ENCODE measurements around the gene ARPP21. TPM values are rescaled to one million over a fixed set of nuclear protein-coding genes. Genes with fewer than 3 reads are reported as not detected.

Gene ARPP21
- total RNA-seq, 1 experiment from 2014 or later: not detected

DNA sequence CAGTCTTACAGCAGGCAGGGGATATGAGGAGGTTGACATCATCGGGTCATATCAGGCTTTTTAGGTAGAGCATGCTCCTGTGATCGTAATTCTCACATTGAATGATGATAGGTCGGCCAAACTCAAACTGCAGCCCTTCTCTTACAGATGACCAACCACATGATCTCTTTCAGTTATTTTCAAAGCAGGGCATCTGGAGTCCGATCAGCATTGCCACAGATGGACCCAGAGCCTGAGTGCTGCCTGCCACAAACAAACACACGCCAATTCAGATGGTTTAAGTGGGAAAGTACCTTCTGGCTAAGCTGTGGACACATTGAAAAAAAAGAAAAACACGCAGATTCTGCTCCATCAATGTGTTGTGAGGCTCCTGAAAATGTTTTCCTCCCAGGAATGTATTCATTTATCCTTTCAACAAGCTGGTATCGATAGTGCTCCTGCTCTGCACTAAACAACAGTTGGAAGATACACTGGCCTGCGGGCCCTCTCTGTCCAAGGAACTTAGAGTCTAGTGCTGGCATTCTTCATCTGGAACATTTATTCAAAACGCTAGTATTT lies 31.2 kb downstream of the ARPP21 start:
- in situ Hi-C loops (cut with HindIII; ENCODE audit: low sequenced_read_pairs): no loop called here
- DNase-seq (ENCODE audit: low spot score): peak; percentile 91

DNA sequence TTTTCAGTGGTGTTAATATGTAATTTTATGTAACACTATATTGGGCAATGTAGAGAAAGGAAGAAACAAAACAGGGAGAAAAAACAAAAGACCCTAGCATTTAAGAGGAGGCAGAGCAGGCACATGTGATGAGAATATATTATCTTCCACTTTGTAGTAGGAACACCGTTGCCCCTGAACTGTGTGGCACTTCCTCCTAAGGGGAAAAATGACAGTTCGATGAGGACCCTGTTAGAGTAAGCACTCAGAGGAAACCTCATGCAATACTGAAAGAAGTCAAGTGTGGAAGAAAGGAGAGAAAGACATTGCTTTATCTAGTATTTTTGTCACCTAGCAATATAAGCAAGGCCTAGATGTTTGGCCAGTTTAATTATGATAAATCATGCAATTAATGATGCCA lies 32.2 kb downstream of the ARPP21 start:
- DNase-seq (ENCODE audit: low spot score): no peak
- in situ Hi-C loops (cut with HindIII; ENCODE audit: low sequenced_read_pairs): no loop called here

DNA sequence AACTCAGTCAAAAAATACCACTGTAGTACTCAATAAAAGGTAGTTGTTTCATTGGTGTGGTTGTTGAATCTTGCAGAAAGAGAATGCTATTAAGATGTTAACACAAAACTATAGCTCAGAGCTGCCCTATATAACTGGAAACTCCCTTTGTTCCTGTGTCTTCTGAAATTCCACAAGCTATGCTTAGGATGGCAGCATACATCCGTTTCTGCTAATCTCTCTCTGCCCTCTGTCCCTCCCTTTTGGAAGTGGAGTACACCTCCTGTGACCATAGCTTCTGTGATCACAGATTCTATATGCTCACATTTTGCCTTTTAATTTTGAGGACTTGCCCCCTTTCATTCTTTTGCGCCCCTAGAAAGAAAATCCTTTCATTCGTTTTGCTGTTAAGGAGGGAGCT lies 33.7 kb downstream of the ARPP21 start:
- peak; percentile 77 for DNase-seq (ENCODE audit: low spot score)
- in situ Hi-C loops (cut with HindIII; ENCODE audit: low sequenced_read_pairs): no loop called here

DNA sequence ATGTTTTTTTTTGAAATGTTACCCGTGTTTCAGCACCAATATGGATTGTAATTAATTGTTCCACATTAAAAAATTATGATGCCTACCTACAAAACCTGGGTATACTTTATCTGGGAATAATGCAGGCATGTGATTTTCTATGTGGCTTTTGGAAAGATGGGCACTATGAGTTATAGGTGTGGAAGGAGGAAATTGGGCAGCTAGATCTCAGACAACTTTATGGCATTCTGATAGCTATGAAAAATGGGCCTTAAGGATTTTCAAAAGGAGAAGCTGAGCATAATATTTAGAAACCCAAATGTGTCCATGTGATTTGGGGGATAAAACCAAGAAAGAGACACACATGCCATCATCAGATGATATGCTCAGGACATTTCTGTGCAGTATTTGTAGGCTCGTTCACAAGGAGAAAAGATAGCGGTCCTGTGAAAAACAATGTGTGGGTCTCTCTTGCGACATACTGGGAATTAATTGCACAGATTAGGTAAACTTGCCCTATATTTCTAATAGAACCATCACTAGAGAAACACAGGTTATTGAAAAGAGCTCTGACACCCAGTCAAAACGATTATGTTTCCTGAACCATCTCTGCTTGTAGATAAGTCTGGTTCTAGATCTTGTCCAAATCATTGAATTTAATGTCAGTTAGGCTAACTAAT lies 35.3 kb downstream of the ARPP21 start:
- in situ Hi-C loops (cut with HindIII; ENCODE audit: low sequenced_read_pairs): no loop called here
- DNase-seq (ENCODE audit: low spot score): no peak

DNA sequence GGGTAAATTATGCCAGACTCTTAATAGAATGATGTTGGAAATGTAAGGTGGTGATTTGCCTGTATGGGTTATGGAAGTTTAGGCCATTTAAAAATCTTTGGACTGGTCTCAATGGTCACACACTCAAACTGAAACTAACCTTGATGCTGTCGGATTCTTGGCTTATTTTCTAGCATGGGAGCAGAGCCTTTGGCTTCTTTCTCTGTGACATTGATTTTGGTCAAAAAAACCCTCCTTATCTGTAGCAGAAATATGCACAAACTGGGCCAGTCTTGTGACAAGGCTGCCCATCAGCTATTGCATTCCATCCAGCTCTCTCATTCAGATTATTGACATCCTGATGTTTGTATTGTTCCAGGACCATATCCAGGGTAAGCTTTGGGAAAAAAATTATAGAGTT lies 35.9 kb downstream of the ARPP21 start:
- in situ Hi-C loops (cut with HindIII; ENCODE audit: low sequenced_read_pairs): no loop called here
- DNase-seq (ENCODE audit: low spot score): peak; percentile 55

DNA sequence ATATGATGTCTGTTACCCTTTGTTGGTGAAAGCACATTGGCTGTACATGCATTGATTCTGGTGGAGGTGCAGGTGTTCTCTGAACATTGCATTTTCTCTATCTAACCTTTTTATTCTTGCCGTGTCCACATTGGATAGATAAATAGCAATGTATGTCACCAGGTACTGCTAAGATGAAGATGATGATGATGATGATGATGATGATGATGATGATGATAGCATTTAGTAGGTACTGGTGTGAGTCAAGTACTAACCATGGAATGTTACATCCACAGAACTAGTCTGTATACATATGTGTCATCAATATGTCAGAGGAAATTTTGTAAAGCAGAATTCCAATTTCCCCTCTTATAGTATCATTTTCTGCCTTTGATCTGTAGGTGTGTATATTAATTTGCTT lies 36.3 kb downstream of the ARPP21 start:
- no peak for DNase-seq (ENCODE audit: low spot score)
- in situ Hi-C loops (cut with HindIII; ENCODE audit: low sequenced_read_pairs): no loop called here

DNA sequence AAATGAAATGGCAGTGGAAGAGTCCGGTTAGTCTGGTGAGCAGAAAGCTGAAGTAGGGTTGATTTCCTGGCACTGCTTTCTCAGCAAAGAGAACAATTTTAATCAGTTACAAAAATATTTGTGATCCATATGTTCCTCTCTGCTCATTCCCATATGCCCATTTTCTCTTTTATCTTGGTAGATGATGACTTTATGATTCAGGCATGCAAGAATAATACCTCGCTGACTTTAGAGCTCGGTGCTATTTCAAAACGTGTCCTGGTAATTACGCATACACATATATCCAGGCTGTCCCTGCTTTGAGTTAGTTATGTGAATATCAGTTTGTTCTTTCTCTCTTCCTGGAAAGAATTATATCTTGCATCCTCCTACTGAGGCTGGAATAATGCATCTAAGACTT lies 38.5 kb downstream of the ARPP21 start:
- in situ Hi-C loops (cut with HindIII; ENCODE audit: low sequenced_read_pairs): no loop called here
- peak; percentile 69 for DNase-seq (ENCODE audit: low spot score)

DNA sequence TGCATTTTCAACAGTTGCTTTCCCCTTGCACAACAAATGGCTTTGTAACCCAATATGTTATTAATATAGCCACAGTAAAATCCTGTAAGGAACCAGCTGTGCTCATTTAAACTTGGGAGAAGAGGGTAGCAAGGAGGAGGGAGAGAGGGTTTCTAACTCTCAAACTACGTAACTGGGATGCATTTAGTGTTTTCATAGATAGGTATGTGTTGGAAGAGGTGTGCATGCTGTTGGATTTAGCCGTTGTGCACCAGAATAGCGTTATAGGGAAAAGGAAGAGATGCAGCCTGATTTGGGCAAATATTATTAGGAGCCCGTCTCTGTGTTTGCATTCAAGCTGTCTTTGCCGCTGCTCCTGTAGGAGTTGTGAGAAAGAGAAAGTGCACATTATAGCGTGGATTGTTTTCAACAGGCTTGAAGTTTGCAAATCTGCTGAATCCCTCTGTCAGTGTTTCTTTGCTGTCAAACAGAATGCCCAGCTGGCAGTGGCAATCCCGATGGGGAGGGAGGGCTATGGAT lies 39.4 kb downstream of the ARPP21 start:
- in situ Hi-C loops (cut with HindIII; ENCODE audit: low sequenced_read_pairs): no loop called here

DNA sequence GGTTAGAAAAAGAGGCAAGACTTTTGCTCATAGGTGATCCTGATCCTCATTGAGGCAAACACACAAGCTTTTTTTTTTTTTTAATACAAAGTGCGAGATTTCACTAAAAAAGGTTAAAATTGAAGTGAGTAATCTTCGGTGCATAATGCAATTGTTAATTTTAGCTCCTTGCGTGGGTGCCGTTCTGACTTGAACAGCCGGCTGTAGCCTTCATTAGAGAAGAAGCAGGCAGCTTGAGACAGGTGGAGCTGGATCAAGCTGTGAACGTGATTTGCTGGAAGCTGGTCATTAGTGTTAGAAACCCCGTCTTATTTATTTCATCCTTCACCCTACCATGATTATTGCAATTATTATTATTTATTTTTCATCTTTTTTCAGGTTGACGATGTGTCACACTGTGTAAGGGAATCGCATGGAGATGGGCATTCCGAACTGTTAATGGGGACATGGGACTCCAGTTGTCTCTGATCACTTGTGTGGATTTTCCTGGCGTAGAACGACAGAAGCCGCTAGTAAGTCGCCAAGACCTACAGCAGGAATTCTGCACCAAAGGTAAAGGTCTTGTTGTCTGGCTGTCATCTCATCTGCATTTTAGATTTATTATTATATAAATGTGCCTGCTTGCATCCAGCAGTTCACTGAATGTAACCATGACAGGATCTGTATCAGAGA lies 40.2 kb downstream of the ARPP21 start:
- DNase-seq (ENCODE audit: low spot score): peak; percentile 88
- in situ Hi-C loops (cut with HindIII; ENCODE audit: low sequenced_read_pairs): no loop called here

More for the DNA sequence above, 39.4 kb downstream of the ARPP21 start:
- peak; percentile 73 for DNase-seq (ENCODE audit: low spot score)

DNA sequence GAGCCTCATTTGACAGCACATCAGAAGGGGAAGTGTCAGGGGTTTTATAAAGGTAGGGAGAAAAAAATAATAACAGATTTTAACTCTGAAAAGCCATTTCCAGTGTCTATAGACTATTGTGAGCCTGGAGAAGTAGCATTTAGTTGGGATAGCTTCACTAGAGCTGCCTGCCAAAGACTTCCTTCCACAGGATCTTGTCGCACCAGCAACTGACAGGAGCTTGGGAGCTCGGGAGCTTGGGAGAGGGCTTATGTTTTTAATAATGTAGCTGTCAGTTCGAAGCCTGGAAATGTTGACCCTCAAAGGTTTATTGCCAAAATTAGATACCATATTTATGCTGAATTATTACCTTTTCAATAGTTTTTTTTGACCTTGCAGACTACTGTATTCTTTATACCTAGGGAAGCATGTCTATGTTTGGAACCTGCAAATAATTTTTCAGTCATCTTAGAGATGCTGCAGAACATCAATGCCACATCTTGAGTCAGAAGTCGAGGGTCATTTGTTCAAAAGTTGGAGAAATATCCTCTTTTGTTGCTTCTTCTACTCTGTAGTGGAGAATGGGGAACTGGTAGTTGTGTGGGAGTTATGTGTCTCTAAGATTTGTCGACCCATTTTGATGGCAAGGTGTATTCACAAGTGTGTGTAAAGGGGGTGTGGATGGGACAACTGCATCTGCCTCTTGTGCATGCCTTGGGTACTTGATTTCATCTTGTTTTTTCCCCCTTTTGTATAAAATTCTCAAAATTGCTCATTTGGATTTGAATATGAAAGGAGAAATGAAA lies 41.7 kb downstream of the ARPP21 start:
- in situ Hi-C loops (cut with HindIII; ENCODE audit: low sequenced_read_pairs): no loop called here
- DNase-seq (ENCODE audit: low spot score): peak; percentile 78

DNA sequence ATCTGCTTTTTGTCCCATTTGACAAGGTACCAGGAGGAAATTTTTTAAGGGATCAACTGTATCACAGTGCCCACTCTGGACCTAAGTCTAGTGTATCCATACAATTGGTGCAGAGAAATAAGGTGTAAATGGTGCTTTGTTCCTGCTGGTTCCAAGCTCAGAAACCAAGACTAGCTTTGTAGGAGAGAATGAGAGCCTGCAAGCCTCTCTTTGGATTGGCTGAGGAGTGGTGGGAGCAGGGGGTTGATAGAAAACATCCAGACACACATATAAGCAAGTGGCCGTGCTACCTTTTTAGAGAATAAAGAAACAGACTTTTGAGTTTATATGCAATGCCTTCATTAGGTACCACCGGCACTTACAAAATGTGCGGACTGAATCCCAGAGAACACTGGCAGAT lies 45.8 kb downstream of the ARPP21 start:
- in situ Hi-C loops (cut with HindIII; ENCODE audit: low sequenced_read_pairs): no loop called here
- peak; percentile 70 for DNase-seq (ENCODE audit: low spot score)

DNA sequence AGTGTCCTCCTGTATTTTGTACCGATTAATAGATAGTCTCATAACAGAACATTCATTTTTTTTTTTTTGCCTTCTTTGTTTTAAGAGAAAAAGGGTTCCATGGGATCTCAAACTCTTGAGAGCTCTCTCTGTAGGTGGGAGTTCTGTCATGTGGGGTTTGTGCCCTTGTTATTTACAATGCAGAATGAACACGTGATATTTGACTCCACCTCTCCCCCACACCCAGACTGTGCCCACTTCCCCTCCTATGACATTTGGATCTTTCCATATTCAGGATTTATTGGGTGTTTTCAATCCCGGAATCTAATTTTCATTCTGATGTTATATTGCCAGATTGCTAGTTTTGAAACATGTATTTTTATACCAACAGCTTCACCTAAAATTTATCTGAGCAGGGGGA lies 49.5 kb downstream of the ARPP21 start:
- no peak for DNase-seq (ENCODE audit: low spot score)
- in situ Hi-C loops (cut with HindIII; ENCODE audit: low sequenced_read_pairs): no loop called here

DNA sequence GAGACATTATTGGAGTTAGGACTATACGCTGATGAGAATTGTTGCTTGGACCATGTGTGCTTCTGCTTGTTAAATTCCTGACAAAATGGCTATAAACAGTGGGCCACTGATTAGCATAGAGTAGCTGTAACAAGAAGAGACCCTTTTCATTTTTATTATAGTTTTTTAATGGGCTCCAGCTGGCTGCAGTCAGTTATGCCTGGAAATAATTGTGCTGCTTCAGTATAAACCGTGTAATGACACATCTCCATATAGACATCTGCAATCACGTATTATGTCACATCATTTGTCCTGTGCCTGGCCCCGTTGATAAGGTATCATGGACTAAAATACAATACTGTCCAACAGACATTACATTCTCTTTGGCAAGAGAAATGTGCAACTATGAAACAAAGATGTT lies 50.9 kb downstream of the ARPP21 start:
- in situ Hi-C loops (cut with HindIII; ENCODE audit: low sequenced_read_pairs): no loop called here
- no peak for DNase-seq (ENCODE audit: low spot score)

DNA sequence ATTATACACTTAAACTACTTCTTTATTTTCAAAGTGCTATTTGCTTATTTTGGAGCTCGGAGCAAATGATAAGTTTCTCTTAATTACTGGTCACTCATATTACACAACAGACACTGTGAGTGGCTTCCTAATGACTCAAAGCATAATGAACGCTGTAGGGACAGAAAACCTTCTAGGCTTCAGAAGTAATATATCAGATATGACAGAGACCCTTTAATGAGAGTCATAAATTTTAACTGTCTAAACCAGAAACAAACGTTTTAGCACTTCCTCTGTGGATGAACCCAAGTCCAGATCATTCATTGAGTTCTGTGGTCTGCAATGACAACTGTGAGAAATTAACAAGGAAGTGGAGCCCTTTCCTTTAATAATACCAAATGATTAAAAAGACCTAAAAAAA lies 66.6 kb downstream of the ARPP21 start:
- no peak for DNase-seq (ENCODE audit: low spot score)
- in situ Hi-C loops (cut with HindIII; ENCODE audit: low sequenced_read_pairs): no loop called here

DNA sequence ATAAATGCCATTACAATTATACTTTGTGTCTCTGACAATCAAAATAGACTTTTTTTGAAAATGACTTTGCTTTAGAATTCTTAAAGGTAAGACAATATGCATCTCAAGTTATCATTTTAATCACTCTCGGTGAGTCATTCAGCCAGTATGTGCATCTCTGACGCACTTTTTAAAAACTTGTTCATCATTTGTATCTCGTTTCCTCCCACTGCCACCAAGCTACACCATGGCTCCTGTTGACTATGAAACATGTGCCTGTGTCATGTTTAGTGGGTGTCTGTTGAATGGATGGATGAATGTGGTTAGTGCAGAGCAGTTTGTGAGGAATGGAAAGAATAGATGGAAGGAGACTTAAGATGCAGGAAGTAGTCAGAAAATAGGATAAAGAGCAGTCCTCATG lies 68.6 kb downstream of the ARPP21 start:
- in situ Hi-C loops (cut with HindIII; ENCODE audit: low sequenced_read_pairs): no loop called here
- DNase-seq (ENCODE audit: low spot score): no peak

DNA sequence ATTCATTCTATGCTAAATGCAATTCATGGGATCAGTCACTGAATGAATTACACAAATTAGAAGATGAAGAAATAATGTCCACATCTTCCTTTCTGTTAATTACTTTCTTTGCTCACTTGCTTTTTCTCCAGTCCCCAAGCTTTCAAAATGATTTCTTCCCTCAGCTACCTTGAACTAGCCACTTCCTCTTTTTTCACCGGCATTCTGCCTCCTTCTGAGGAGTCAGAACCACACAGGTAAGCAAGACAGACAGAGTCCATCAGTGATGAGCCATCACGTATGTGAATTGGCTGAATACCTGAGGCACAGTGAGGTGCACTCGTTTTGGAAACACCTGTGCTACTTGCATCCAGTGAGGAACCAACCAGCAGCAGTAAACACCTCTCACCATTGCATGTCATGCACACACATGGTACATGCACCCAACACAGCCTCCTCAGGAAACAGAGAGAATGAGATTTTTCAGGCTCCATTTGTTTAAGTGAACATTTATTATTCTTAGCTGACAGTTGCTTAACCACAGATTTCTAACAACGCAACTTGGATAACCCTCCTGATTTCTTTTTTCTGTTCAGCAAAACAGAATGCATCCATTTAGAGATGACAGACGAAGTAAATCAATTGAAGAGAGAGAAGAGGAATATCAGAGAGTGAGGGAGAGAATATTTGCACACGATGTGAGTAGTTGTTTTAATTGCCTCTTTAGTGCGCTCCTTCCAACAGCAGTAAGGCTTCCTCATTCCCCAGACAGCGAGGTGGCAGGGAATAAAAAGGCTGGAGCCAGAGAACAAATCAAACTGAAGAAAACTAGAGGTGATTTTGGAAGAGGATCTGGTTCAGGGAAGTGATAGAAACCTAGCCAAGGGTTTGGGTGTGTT lies 69.3 kb downstream of the ARPP21 start:
- in situ Hi-C loops (cut with HindIII; ENCODE audit: low sequenced_read_pairs): no loop called here
- DNase-seq (ENCODE audit: low spot score): no peak

DNA sequence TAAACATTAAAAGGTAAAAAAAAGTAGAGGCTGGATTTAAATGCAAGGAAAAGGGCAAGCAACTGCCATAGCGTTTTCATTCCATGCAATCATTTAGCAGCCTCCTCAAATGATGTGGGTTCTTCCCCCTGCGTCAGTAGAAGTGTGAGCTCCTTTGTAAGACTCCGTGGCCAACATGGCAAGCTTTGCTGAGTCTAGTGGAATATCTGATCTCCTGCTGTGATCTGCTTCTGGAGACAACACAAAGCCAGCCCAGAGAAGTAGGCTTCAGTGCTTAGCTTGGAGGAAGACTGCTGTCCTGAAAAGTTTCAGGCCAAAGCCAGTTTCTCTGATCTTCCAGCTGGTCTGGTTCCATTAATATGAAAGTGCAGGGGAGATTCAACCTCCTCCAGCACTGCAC lies 70.4 kb downstream of the ARPP21 start:
- in situ Hi-C loops (cut with HindIII; ENCODE audit: low sequenced_read_pairs): no loop called here
- DNase-seq (ENCODE audit: low spot score): peak; percentile 61

DNA sequence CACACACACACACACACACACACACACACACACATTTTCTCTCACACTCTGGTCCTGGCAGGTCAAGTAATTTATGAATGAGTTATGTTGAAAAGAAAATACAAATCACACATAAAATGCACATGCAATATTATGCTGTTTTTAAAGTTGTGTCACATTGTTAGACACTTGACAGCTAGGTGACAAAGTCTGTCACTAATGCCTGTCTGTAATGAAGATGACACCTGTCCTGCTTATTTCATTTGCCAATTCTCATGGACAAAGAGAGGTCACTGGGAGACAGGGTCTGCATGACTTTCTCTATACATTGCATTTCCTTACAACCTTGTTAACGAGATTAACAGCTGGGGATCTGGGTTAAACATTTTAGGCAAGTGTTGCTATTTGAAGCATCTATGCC lies 71.2 kb downstream of the ARPP21 start:
- DNase-seq (ENCODE audit: low spot score): no peak
- in situ Hi-C loops (cut with HindIII; ENCODE audit: low sequenced_read_pairs): no loop called here

DNA sequence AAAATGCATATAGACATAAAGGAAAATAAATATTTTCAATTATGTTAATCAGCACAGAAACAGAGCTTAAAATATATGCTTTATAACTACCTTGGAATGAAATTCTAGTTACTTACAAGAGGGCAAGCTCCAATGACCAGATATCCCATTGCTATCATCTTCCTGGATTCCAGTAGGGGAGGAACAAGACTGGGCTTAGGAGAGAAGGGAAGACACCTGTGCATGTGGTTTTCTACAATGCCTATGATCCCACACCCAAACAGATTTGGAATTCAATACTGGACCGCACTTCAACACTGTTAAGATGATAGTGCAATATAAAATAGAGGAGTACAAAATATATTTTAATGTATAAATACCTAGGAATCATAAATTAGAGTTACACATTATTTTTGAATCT lies 79.6 kb downstream of the ARPP21 start:
- DNase-seq (ENCODE audit: low spot score): no peak
- in situ Hi-C loops (cut with HindIII; ENCODE audit: low sequenced_read_pairs): no loop called here

Measured in G401 (cell line).